A549 (cell line): ENCODE data around the gene MECR. TPM values are rescaled to one million over a fixed set of nuclear protein-coding genes. Genes with fewer than 3 reads are reported as not detected.
"Not testable (repeated sequence)": the region's sequence is repeated elsewhere in the genome, so short reads cannot be mapped to it uniquely, and the experiment has no call there.

Experiments used
- ATAC-seq, 2 experiments: fragments of 200-7000 bp in 1 of 2; fragments of >200 bp in 1 of 2; cut with Nextera tagmentation in 1 of 2; cut with Tn5 transposase in 1 of 2; 3 replicates each; pipeline versions ENCODE4 v1.8.0 to v1.9.1; 2018 to 2020; ENCODE audit warnings: mild to moderate bottlenecking in 1 of 2, moderate library complexity in 1 of 2
- CTCF ChIA-PET: fragments of 300-600 bp; sonication (Branson Sonifier 250); formaldehyde crosslinking; extraction: SDS; loops from one replicate; lab custom pipeline; 2021; ENCODE audit warnings: antibody characterized with exemption, inconsistent platforms; lab: Yijun Ruan, JAX
- POLR2A ChIA-PET: fragments of 350-600 bp; formaldehyde crosslinking; extraction: SDS; loops from one replicate; lab custom pipeline; 2021; ENCODE audit warnings: antibody characterized with exemption, inconsistent platforms; lab: Yijun Ruan, JAX
- DNase-seq, 2 experiments: peaks; one replicate each; pipeline versions ENCODE4 v3.0.0 to v3.0.0-alpha.2; 2011 to 2016; ENCODE audit warnings: low read depth in 1 of 2, low spot score in 1 of 2
- FAIRE-seq: peaks from 2 replicates; lab custom pipeline; 2011; peaks lifted over from hg19 to GRCh38; lab: Jason Lieb, UNC
- H3K27ac ChIP-seq, 2 experiments: fragments of >200 bp; sonication (Bioruptor Twin); formaldehyde crosslinking; 3 replicates each; pipeline ENCODE4 v1.5.1; 2016 to 2017
- H3K4me1 ChIP-seq: fragments of >200 bp; sonication (Bioruptor Twin); formaldehyde crosslinking; 3 replicates; pipeline ENCODE4 v1.6.1; 2016
- H3K4me2 ChIP-seq: fragments of >200 bp; sonication (Bioruptor Twin); formaldehyde crosslinking; 3 replicates; pipeline ENCODE4 v1.6.1; 2016
- H3K4me3 ChIP-seq: fragments of >200 bp; sonication (Bioruptor Twin); formaldehyde crosslinking; 3 replicates; pipeline ENCODE4 v1.5.1; 2016
- H3K9me3 ChIP-seq: fragments of >200 bp; sonication (Bioruptor Twin); formaldehyde crosslinking; 3 replicates; pipeline ENCODE4 v1.6.1; 2016
- CEBPB ChIP-seq, 2 experiments: fragments of >200 bp in 1 of 2; sonication (Bioruptor Twin) in 1 of 2; formaldehyde crosslinking in 1 of 2; IDR thresholded peaks; 2 replicates each; pipeline ENCODE4 v1.6.1; 2012 to 2016
- CHD2 ChIP-seq: fragments of 150-350 bp; IDR thresholded peaks from 2 replicates; pipeline ENCODE4 v1.6.1; 2014; ENCODE audit warnings: low read length; ENCODE audit not compliant: partially characterized antibody
- CHD4 ChIP-seq: fragments of 200-600 bp; sonication (generic); IDR thresholded peaks from 2 replicates; pipeline ENCODE4 v1.6.1; 2016; ENCODE audit warnings: antibody characterized with exemption, mild to moderate bottlenecking, borderline replicate concordance
- CTCF ChIP-seq: fragments of >200 bp; sonication (Bioruptor Twin); formaldehyde crosslinking; IDR thresholded peaks from 3 replicates; pipeline ENCODE4 v1.5.1; 2016
- EHF ChIP-seq: fragments of 250-450 bp; sonication (Bioruptor Pico); IDR thresholded peaks from 2 replicates; pipeline ENCODE4 v1.5.0; 2020; ENCODE audit warnings: mild to moderate bottlenecking
- ESRRA ChIP-seq: fragments of 150-350 bp; IDR thresholded peaks from 2 replicates; pipeline ENCODE4 v1.6.1; 2014; ENCODE audit warnings: mild to moderate bottlenecking, low read length, borderline replicate concordance
- HMGXB4 ChIP-seq: fragments of 250-450 bp; sonication (Bioruptor Pico); IDR thresholded peaks from 2 replicates; pipeline ENCODE4 v1.5.0; 2021; ENCODE audit warnings: mild to moderate bottlenecking, moderate library complexity, borderline replicate concordance
- MAFK ChIP-seq: fragments of 450-650 bp; IDR thresholded peaks from 2 replicates; pipeline ENCODE4 v1.6.1; 2014; ENCODE audit not compliant: partially characterized antibody
- NPAS2 ChIP-seq: fragments of 250-450 bp; sonication (Bioruptor Pico); IDR thresholded peaks from 2 replicates; pipeline ENCODE4 v1.8.0; 2022; ENCODE audit warnings: mild to moderate bottlenecking, moderate library complexity, borderline replicate concordance
- RAD21 ChIP-seq, 2 experiments: fragments of >200 bp in 1 of 2; sonication (Bioruptor Twin) in 1 of 2; formaldehyde crosslinking in 1 of 2; IDR thresholded peaks in 1 of 2; conservative IDR thresholded peaks in 1 of 2; 2 replicates in 1 of 2; 3 replicates in 1 of 2; pipeline ENCODE4 v1.6.1; 2012 to 2018; ENCODE audit warnings: inconsistent platforms in 1 of 2
- RARB ChIP-seq: fragments of 250-450 bp; sonication (Bioruptor Pico); IDR thresholded peaks from 2 replicates; pipeline ENCODE4 v1.8.0; 2021; ENCODE audit warnings: mild to moderate bottlenecking, moderate library complexity
- RCOR1 ChIP-seq: fragments of 150-350 bp; IDR thresholded peaks from 2 replicates; pipeline ENCODE4 v1.6.1; 2014; ENCODE audit warnings: antibody characterized with exemption, low read length, low read depth
- SMC3 ChIP-seq: fragments of >200 bp; sonication (Bioruptor Twin); formaldehyde crosslinking; IDR thresholded peaks from 3 replicates; pipeline ENCODE4 v1.6.1; 2018; ENCODE audit warnings: inconsistent platforms
- TP53 ChIP-seq: fragments of 250-450 bp; sonication (Bioruptor Pico); IDR thresholded peaks from 2 replicates; pipeline ENCODE4 v1.5.0; 2021; ENCODE audit warnings: mild to moderate bottlenecking, moderate library complexity
- WGBS: methylation state at CpG from one replicate; pipeline ENCODE4 v1.1.6; 2017; ENCODE audit errors: missing lambda C conversion rate; 5-methylcytosine and 5-hydroxymethylcytosine counted together
- polyA plus RNA-seq, 4 experiments: library from polyadenylated mRNA; depleted of rRNA in 3 of 4; stranded (reverse); fragments of >200 nt; fragmentation: RNase III in 1 of 4; extraction: RNeasy Plus Mini Kit Qiagen cat#74134 plus additional on column Dnase treatment in 1 of 4; gene quantifications; 2 replicates in 3 of 4; 3 replicates in 1 of 4; pipeline ENCODE4 v1.2.3, GENCODE V29; 2011 to 2017
- TF ChIP-seq, protein P1 (sequence below): IDR thresholded peaks from 2 replicates; pipeline ENCODE4 v1.6.1; 2012; ENCODE audit warnings: low read depth, borderline replicate concordance

The MECR gene
- polyA plus RNA-seq, 2 of the 4 experiments (the other 2 are of a cell fraction) = 14.2 to 21.4 TPM

DNA sequence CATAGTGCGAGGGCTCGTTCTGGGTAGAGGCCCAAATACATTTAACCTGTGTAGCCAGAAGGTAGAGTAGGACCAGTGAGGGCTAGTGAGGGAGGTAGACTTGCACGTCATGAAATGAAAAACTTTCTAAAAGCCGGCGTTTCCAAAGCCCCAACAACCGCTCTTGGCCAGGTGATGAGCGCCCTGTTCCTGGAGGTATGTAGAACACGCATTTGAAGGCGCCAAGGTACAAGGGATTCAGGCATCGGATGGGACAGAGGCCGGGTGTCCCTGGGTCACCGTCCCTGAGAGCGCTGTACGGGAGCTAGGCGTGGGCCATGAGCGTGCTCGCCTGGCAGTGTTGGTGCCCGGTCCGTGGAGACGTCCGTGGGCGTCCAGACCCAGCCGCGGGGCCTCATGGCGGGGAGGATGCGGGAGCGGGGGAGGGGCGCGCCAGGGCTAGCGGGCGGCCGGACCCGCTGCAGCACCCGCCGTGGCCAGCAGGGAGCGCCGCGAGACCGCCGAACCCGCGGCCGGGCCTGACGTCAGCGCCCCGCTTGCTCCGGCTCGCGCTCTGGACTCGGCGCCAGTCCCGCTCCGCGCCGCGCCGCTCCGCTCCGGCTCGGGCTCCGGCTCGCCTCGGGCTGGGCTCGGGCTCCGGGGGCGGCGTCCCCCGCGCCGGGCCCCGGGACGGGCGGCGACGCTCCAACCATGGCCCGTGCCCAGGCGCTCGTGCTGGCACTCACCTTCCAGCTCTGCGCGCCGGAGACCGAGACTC lies 5.4 kb upstream of the MECR start, which contains the start of gene PTPRU:
TSS of gene PTPRU (plus strand) at position 568 of the 757 bp plus-strand sequence. CDS start at position 691, 123 bp downstream.
- ChIA-PET CTCF (interaction anchor here (0.6 to 1.9 kb wide), 22 partner anchors 8 to 1522 kb away, joined by 3 to 8 read pairs (median 4); no protein-coding TSS in a partner anchor), POLR2A (no interaction called here)
- H3K4me1 ChIP-seq = peaks cover 22% of the 10 kb centered on the region
- DNase-seq (peak; percentile 49 to 53), FAIRE-seq (no peak), ATAC-seq (peak; percentile 72 to 86)
- peak within 1 kb of the TSS; percentile 77 to 84 for H3K27ac ChIP-seq
- TF ChIP-seq SMC3 (peak; percentile 81), RAD21 (conservative IDR thresholded peaks at IDR 0.05 in 1 of 2, IDR thresholded peaks at IDR 0.05 in 1 of 2) (peak; percentile 67 to 91), EHF (CRISPR knock-in tag) (no peak), CTCF (peak; percentile 79)
- WGBS = 39% methylated on average over 11 of the region's 82 CpGs
- H3K9me3 ChIP-seq = no peaks in the 10 kb centered on the region
- H3K4me2 ChIP-seq = peak within 1 kb of the TSS; percentile 100
- H3K4me3 ChIP-seq = peak within 1 kb of the TSS; percentile 79

- CTCF ChIA-PET = interaction anchor here (1.0 to 1.9 kb wide), 3 partner anchors 228 to 1473 kb away, joined by 3 to 8 read pairs (median 7); no protein-coding TSS in a partner anchor
- H3K9me3 ChIP-seq, H3K4me2 ChIP-seq, ATAC-seq, POLR2A ChIA-PET, DNase-seq, FAIRE-seq, H3K27ac ChIP-seq, H3K4me3 ChIP-seq: not testable (repeated sequence)
- 66% methylated on average over 7 of the region's 9 CpGs for WGBS
- H3K4me1 ChIP-seq = peaks cover 23% of the 10 kb centered on the region
These were observed 4.1 kb upstream of the MECR start for GRCh38 chr1:29234881-29235280.

- H3K4me2 ChIP-seq = no peak overlapping the region
- TF ChIP-seq MAFK (no peak), CHD2 (no peak), HMGXB4 (no peak), CHD4 (no peak), TP53 (CRISPR knock-in tag) (no peak), SMC3 (no peak), ESRRA (no peak), RCOR1 (no peak), NPAS2 (no peak), RARB (CRISPR knock-in tag) (no peak), CEBPB (IDR thresholded peaks at IDR 0.05) (no peak)
- TF ChIP-seq, protein P1, sequence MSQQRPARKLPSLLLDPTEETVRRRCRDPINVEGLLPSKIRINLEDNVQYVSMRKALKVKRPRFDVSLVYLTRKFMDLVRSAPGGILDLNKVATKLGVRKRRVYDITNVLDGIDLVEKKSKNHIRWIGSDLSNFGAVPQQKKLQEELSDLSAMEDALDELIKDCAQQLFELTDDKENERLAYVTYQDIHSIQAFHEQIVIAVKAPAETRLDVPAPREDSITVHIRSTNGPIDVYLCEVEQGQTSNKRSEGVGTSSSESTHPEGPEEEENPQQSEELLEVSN = no peak
- no peak overlapping the region for H3K27ac ChIP-seq
- ChIA-PET CTCF (interaction anchor here (1.6 to 1.9 kb wide), 2 partner anchors 469 to 1473 kb away, joined by 7 to 8 read pairs; no protein-coding TSS in a partner anchor), POLR2A (no interaction called here)
- FAIRE-seq (no peak), ATAC-seq (no peak), DNase-seq (no peak)
- 83% methylated on average over 1 of the region's 1 CpG for WGBS
- no peak overlapping the region for H3K4me3 ChIP-seq
- peaks cover 23% of the 10 kb centered on the region for H3K4me1 ChIP-seq
- no peaks in the 10 kb centered on the region for H3K9me3 ChIP-seq
These were observed 3.7 kb upstream of the MECR start for GRCh38 chr1:29234471-29234870.
